Measurements from ENCODE around the gene ITGB3. TPM values are rescaled to one million over a fixed set of nuclear protein-coding genes. Genes with fewer than 3 reads are reported as not detected.

Gene ITGB3
- total and polyA plus RNA-seq, 9 of the 15 experiments (the other 6 are each of a cell fraction or from before 2014, with no cell fraction given) = 0.08 to 2.6 (median 0.62) TPM; not detected in 1

- TF ChIP-seq ZMIZ1 (IDR thresholded peaks at IDR 0.05; ENCODE audit: low read depth in 2 of 2, low read length in 2 of 2) (no peak), NRF1 (conservative IDR thresholded peaks at IDR 0.05 in 1 of 2, IDR thresholded peaks at IDR 0.05 in 1 of 2) (peak; percentile 74 to 78), ZNF124 (CRISPR knock-in tag; IDR thresholded peaks at IDR 0.05) (no peak), JUND (IDR thresholded peaks at IDR 0.05; ENCODE audit: borderline replicate concordance, low read depth, low read length) (0 out of 2 replicates have a peak, but pooled peaks have one; percentile 15), JUND (tag; IDR thresholded peaks at IDR 0.05; ENCODE audit: borderline replicate concordance, low read depth, low read length) (no peak), KAT8 (IDR thresholded peaks at IDR 0.05; ENCODE audit: low read depth) (no peak), TAF1 (IDR thresholded peaks at IDR 0.05; ENCODE audit: control insufficient read depth, extremely low read depth, insufficient read depth, low read length, severe bottlenecking) (peak; percentile 22), HMG20A (CRISPR knock-in tag; conservative IDR thresholded peaks at IDR 0.05) (no peak), PCBP1 (IDR thresholded peaks at IDR 0.05; ENCODE audit: low read depth, low read length, poor library complexity, severe bottlenecking) (peak; percentile 50), EGR1 (conservative IDR thresholded peaks at IDR 0.05) (peak; percentile 73), CSDE1 (IDR thresholded peaks at IDR 0.05) (no peak), CTCFL (IDR thresholded peaks at IDR 0.05; ENCODE audit: borderline replicate concordance, insufficient read depth, low read depth, low read length, poor library complexity, severe bottlenecking) (peak; percentile 49), E2F6 (IDR thresholded peaks at IDR 0.05; ENCODE audit: borderline replicate concordance in 1 of 2, extremely low read depth in 1 of 2, insufficient read depth in 1 of 2, insufficient read length in 1 of 2, low read depth in 1 of 2, low read length in 1 of 2, poor library complexity in 1 of 2, severe bottlenecking in 1 of 2) (peak in 1 of 2 experiments; percentile 39), ZFX (CRISPR knock-in tag; IDR thresholded peaks at IDR 0.05) (peak; percentile 55), MAX (CRISPR knock-in tag; IDR thresholded peaks at IDR 0.05) (0 out of 2 replicates have a peak, but pooled peaks have one; percentile 10), PHF20 (IDR thresholded peaks at IDR 0.05; ENCODE audit: partially characterized antibody) (peak; percentile 42), E2F4 (CRISPR knock-in tag; IDR thresholded peaks at IDR 0.05; ENCODE audit: low read depth) (no peak)
These were observed at the start of gene ITGB3 (continued) for GRCh38 chr17:47253541-47254402.
